Smooth muscle cell (in vitro differentiated cells): ENCODE data around the gene PADI3. TPM values are rescaled to one million over a fixed set of nuclear protein-coding genes. Genes with fewer than 3 reads are reported as not detected.

Source experiments
- DNase-seq: peaks from one replicate; lab custom pipeline; 2025; ENCODE audit not compliant: unreplicated experiment; lab: John Stamatoyannopoulos, UW
- H2AFZ ChIP-seq: fragments of 200-600 bp; sonication (generic); 2 replicates; pipeline ENCODE4 v1.6.0; 2016; ENCODE audit warnings: antibody characterized with exemption, low read depth, mild to moderate bottlenecking
- H3F3A ChIP-seq: fragments of 200-600 bp; sonication (generic); 2 replicates; pipeline ENCODE4 v1.6.0; 2017; ENCODE audit warnings: antibody characterized with exemption, low read depth
- H3K27ac ChIP-seq: fragments of 200-600 bp; sonication (generic); 2 replicates; pipeline ENCODE4 v1.5.1; 2016; ENCODE audit warnings: low read depth, mild to moderate bottlenecking
- H3K27me3 ChIP-seq: fragments of 200-600 bp; sonication (generic); 2 replicates; pipeline ENCODE4 v1.6.1; 2016; ENCODE audit warnings: low read depth, mild to moderate bottlenecking
- H3K36me3 ChIP-seq: fragments of 200-600 bp; sonication (generic); 2 replicates; pipeline ENCODE4 v1.5.1; 2016; ENCODE audit warnings: low read depth
- H3K4me1 ChIP-seq: fragments of 200-600 bp; sonication (generic); 2 replicates; pipeline ENCODE4 v1.5.1; 2016; ENCODE audit warnings: low read depth
- H3K4me2 ChIP-seq: fragments of 200-600 bp; sonication (generic); 2 replicates; pipeline ENCODE4 v1.6.0; 2016; ENCODE audit warnings: mild to moderate bottlenecking
- H3K4me3 ChIP-seq: fragments of 200-600 bp; sonication (generic); 2 replicates; pipeline ENCODE4 v1.5.1; 2016; ENCODE audit warnings: mild to moderate bottlenecking
- H3K79me2 ChIP-seq: fragments of 200-600 bp; sonication (generic); 2 replicates; pipeline ENCODE4 v1.6.0; 2016; ENCODE audit warnings: low read depth, mild to moderate bottlenecking
- H3K9ac ChIP-seq: fragments of 200-600 bp; sonication (generic); 2 replicates; pipeline ENCODE4 v1.6.0; 2016; ENCODE audit warnings: low read depth
- H3K9me3 ChIP-seq: fragments of 200-600 bp; sonication (generic); replicated peaks from 2 replicates; pipeline ENCODE4 v1.5.1; 2016; ENCODE audit warnings: low read depth
- H4K20me1 ChIP-seq: fragments of 200-600 bp; sonication (generic); 2 replicates; pipeline ENCODE4 v1.6.0; 2016; ENCODE audit warnings: low read depth
- WGBS: methylation state at CpG from one replicate; pipeline ENCODE4 v1.1.7; 2016; ENCODE audit warnings: low lambda C conversion rate; 5-methylcytosine and 5-hydroxymethylcytosine counted together
- polyA plus RNA-seq: library from polyadenylated mRNA; unstranded; fragments of >200 nt; fragmentation: Nextera tagmentation; extraction: Ambion mirVana; gene quantifications from 2 replicates; pipeline ENCODE4 v1.2.1, GENCODE V29; 2016
- total RNA-seq: library from RNA; depleted of rRNA; stranded (reverse); fragments of >200 nt; gene quantifications from 2 replicates; pipeline ENCODE4 v1.2.3, GENCODE V29; 2014
- TF ChIP-seq, protein P1 (sequence below): fragments of 200-600 bp; sonication (generic); IDR thresholded peaks from 2 replicates; pipeline ENCODE4 v1.5.1; 2017; ENCODE audit warnings: borderline replicate concordance, mild to moderate bottlenecking, antibody characterized with exemption; ENCODE audit not compliant: insufficient read depth, poor library complexity, severe bottlenecking

Gene PADI3
- total and polyA plus RNA-seq, 2 experiments from 2014 or later = not detected

DNA sequence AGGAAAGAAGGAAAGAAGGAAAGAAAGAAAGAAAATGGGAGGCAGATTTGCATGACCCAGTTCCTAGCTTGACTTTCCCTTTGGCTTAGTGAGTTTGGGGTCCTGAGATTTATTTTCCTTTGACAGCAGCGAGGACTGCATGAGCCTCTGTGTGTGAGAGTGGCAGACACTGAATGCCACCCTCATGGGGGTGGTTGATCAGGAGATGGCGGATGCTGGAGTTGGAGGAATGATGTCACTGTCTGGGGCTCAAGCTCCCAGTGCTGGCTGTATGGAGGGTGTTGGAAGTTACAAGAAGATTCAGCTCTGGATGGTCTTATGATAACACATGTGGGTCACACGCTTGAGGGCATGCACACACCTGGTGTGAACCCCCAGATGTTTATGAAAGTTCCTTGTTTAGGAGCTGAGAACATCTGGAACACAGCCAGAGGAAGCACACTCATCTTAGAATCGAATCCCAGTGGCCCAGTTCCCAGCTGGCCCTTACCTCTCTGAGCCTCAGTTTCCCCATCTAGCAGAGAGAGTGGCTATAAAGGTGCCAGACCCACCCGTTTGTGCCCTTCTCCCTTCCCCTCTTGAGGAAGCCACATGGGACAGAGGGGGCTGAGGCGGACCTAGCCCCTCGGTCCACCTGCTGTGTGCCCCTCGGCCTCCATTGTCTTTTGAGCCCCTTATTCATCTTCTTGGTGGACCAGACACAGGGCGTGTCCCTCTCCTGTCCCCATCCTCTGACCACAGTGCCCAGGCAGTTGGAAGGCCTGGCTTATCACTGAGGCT, 64.8 kb downstream of the PADI3 start:
- H3K27ac ChIP-seq = no peak overlapping the region
- no peak overlapping the region for H2AFZ ChIP-seq
- DNase-seq = no peak
- H3K36me3 ChIP-seq = no peaks in the 10 kb centered on the region
- H3K4me3 ChIP-seq = no peak overlapping the region
- no peak overlapping the region for H3K4me2 ChIP-seq
- H3F3A ChIP-seq = no peaks in the 10 kb centered on the region
- no peaks in the 10 kb centered on the region for H4K20me1 ChIP-seq
- WGBS = 89% methylated on average over 9 of the region's 9 CpGs
- H3K27me3 ChIP-seq = no peaks in the 10 kb centered on the region
- no peaks in the 10 kb centered on the region for H3K9me3 ChIP-seq
- H3K9ac ChIP-seq = no peak overlapping the region
- H3K4me1 ChIP-seq = no peaks in the 10 kb centered on the region
- TF ChIP-seq, protein P1, sequence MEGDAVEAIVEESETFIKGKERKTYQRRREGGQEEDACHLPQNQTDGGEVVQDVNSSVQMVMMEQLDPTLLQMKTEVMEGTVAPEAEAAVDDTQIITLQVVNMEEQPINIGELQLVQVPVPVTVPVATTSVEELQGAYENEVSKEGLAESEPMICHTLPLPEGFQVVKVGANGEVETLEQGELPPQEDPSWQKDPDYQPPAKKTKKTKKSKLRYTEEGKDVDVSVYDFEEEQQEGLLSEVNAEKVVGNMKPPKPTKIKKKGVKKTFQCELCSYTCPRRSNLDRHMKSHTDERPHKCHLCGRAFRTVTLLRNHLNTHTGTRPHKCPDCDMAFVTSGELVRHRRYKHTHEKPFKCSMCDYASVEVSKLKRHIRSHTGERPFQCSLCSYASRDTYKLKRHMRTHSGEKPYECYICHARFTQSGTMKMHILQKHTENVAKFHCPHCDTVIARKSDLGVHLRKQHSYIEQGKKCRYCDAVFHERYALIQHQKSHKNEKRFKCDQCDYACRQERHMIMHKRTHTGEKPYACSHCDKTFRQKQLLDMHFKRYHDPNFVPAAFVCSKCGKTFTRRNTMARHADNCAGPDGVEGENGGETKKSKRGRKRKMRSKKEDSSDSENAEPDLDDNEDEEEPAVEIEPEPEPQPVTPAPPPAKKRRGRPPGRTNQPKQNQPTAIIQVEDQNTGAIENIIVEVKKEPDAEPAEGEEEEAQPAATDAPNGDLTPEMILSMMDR = no peak
- H3K79me2 ChIP-seq = no peaks in the 10 kb centered on the region

DNA sequence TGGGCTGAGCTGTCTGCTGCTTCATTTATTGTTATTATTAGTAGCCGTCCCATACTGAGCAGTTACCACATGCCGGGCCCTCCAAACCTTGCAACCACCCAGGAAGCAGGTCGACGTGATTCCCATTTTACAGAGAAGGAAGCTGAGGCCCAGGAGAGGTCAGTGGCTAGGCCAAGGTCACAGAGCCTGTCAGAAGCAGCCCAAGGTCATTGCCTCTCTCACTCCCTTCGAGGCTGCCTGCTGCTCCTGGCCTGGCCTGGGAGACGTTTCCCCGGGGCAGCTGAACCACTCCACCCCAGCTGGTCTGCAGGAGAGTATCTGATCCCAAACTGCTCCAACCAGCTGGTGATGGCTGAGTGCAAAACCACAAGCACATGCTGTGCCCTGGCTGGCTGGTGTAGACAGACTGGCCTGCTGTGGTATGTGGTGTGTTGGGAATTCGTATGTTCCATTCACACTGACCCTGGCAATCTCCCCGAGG, 65.6 kb downstream of the PADI3 start:
- Histone ChIP-seq H3F3A (no peaks in the 10 kb centered on the region), H3K79me2 (no peaks in the 10 kb centered on the region), H3K27me3 (no peaks in the 10 kb centered on the region), H3K27ac (no peak overlapping the region), H3K4me1 (no peaks in the 10 kb centered on the region), H3K4me3 (no peak overlapping the region), H3K4me2 (no peak overlapping the region), H3K9me3 (no peaks in the 10 kb centered on the region), H3K36me3 (no peaks in the 10 kb centered on the region), H2AFZ (no peak overlapping the region), H4K20me1 (no peaks in the 10 kb centered on the region), H3K9ac (no peak overlapping the region)
- TF ChIP-seq, protein P1 = no peak
- DNase-seq = no peak
- 81% methylated on average over 8 of the region's 9 CpGs for WGBS

DNA sequence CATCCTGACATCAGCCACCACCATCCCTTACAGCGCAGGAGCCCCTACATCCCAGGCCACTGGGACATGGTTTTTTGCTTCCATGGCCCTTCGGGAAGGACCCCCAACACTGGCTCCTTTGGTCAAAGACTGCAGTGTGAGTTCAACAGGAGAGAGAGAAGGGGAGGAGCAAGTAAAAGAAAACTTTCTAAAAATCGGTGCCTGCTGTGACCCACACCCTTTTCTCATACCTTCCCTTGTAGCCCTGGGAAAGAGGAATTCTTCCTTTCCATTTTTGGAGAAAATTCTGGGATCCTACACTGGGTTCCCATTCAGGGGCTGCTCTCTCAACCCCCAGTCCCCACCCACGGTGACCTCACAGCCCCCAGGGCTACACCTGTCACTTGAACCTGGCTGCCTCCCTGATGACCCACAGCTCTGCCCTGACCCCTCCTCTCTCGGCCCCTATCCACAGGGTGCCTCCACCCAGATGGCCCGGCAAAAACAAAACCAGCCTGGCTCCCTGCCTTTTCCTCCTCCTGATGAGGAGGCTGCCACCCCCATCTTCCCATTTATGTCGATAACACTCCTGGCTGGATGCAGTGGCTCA, 66.7 kb downstream of the PADI3 start:
- no peak overlapping the region for H3K4me2 ChIP-seq
- TF ChIP-seq, protein P1 = no peak
- H3K36me3 ChIP-seq = no peaks in the 10 kb centered on the region
- 52% methylated on average over 7 of the region's 7 CpGs for WGBS
- no peaks in the 10 kb centered on the region for H4K20me1 ChIP-seq
- H3K4me1 ChIP-seq = no peaks in the 10 kb centered on the region
- DNase-seq = no peak
- H2AFZ ChIP-seq = no peak overlapping the region
- no peaks in the 10 kb centered on the region for H3F3A ChIP-seq
- H3K27ac ChIP-seq = no peak overlapping the region
- H3K4me3 ChIP-seq = no peak overlapping the region
- no peak overlapping the region for H3K9ac ChIP-seq
- no peaks in the 10 kb centered on the region for H3K27me3 ChIP-seq
- no peaks in the 10 kb centered on the region for H3K9me3 ChIP-seq
- H3K79me2 ChIP-seq = no peaks in the 10 kb centered on the region

DNA sequence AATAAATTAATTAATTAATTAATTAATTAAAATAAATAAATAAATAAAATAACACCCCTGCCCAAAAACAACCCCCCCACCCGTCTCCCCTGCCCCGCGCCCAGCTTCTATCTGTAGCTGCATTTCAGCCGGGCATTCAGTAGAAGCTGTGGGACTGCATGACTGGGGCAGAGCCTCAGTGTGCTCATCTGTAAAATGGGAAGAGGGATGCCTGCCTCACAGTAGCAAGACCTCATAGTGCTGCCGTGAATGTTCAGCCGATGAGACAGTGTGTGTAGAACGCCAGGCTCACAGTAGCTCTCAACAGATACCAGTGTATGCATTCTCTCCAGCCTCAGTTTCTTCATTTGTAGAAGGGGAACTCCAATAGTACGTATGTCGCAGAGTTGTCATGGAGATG, 67.8 kb downstream of the PADI3 start:
- TF ChIP-seq, protein P1 = no peak
- H3K9me3 ChIP-seq = no peaks in the 10 kb centered on the region
- no peak overlapping the region for H3K4me2 ChIP-seq
- no peaks in the 10 kb centered on the region for H4K20me1 ChIP-seq
- 83% methylated on average over 9 of the region's 9 CpGs for WGBS
- no peak overlapping the region for H3K9ac ChIP-seq
- no peaks in the 10 kb centered on the region for H3F3A ChIP-seq
- H2AFZ ChIP-seq = no peak overlapping the region
- H3K27me3 ChIP-seq = no peaks in the 10 kb centered on the region
- DNase-seq = no peak
- no peak overlapping the region for H3K4me3 ChIP-seq
- no peak overlapping the region for H3K27ac ChIP-seq
- no peaks in the 10 kb centered on the region for H3K4me1 ChIP-seq
- no peaks in the 10 kb centered on the region for H3K36me3 ChIP-seq
- H3K79me2 ChIP-seq = no peaks in the 10 kb centered on the region
